Glomerular endothelial cell (primary cell): ENCODE data around the gene ABHD17C. TPM values are rescaled to one million over a fixed set of nuclear protein-coding genes. Genes with fewer than 3 reads are reported as not detected.

Experiments
- DNase-seq: peaks from one replicate; pipeline ENCODE4 v3.0.0-alpha.2; 2011; ENCODE audit warnings: low read depth, low spot score; ENCODE audit errors: extremely low read depth
- total RNA-seq: library from RNA; depleted of rRNA; stranded (reverse); fragments of >200 nt; gene quantifications from 2 replicates; pipeline ENCODE4 v1.2.3, GENCODE V29; 2015

The ABHD17C gene
- total RNA-seq, 1 donor from 2014 or later: 7.3 TPM

- DNase-seq: no peak
Observed at GRCh38 chr15:80727596-80727995, 32.5 kb downstream of the ABHD17C start.

- no peak for DNase-seq
Observed at GRCh38 chr15:80730387-80730786, 35.3 kb downstream of the ABHD17C start.

GRCh38 chr15:80730926-80731325 is 35.8 kb downstream of the ABHD17C start:
- no peak for DNase-seq

- no peak for DNase-seq
Observed at GRCh38 chr15:80732167-80732566, 37.1 kb downstream of the ABHD17C start.

- DNase-seq: no peak
Observed at GRCh38 chr15:80732818-80733217, 37.7 kb downstream of the ABHD17C start.

GRCh38 chr15:80733460-80733859 is 38.4 kb downstream of the ABHD17C start:
- no peak for DNase-seq

GRCh38 chr15:80735344-80735743 is 40.2 kb downstream of the ABHD17C start:
- DNase-seq: no peak

GRCh38 chr15:80736560-80736959 is 41.5 kb downstream of the ABHD17C start:
- no peak for DNase-seq

- no peak for DNase-seq
Observed at GRCh38 chr15:80739919-80740318, 44.8 kb downstream of the ABHD17C start.

- DNase-seq: no peak
Observed at GRCh38 chr15:80742081-80742480, 47.0 kb downstream of the ABHD17C start.

- no peak for DNase-seq
Observed at GRCh38 chr15:80743189-80743833, 48.2 kb downstream of the ABHD17C start.

GRCh38 chr15:80744415-80744814 is 49.3 kb downstream of the ABHD17C start:
- DNase-seq: no peak

GRCh38 chr15:80744826-80745225 is 49.7 kb downstream of the ABHD17C start:
- no peak for DNase-seq

GRCh38 chr15:80745888-80746287 is 50.8 kb downstream of the ABHD17C start:
- no peak for DNase-seq

- no peak for DNase-seq
Observed at GRCh38 chr15:80747317-80748053, 52.4 kb downstream of the ABHD17C start.

GRCh38 chr15:80749589-80749988 is 54.5 kb downstream of the ABHD17C start:
- DNase-seq: no peak

- DNase-seq: no peak
Observed at GRCh38 chr15:80750575-80750974, 55.5 kb downstream of the ABHD17C start.

- DNase-seq: no peak
Observed at GRCh38 chr15:80752204-80752603, 57.1 kb downstream of the ABHD17C start.

GRCh38 chr15:80753161-80753560 is 58.1 kb downstream of the ABHD17C start:
- no peak for DNase-seq

- DNase-seq: no peak
Observed at GRCh38 chr15:80754014-80754413, 58.9 kb downstream of the ABHD17C start.

GRCh38 chr15:80755885-80756284 is 60.8 kb downstream of the ABHD17C start:
- no peak for DNase-seq

GRCh38 chr15:80758130-80758745 is 63.1 kb downstream of the ABHD17C start:
- DNase-seq: no peak
